NOMO-1 treated with dmso at 0.1 percent for 144 hours (cell line): Measurements from ENCODE around the gene OR51B4.
"Not testable (repeated sequence)": the region's sequence is repeated elsewhere in the genome, so short reads cannot be mapped to it uniquely, and the experiment has no call there.

ENCODE experiments used
- DNase-seq: peaks from one replicate; lab custom pipeline; 2025; ENCODE audit not compliant: unreplicated experiment; lab: John Stamatoyannopoulos, UW

OR51B4 gene

DNA sequence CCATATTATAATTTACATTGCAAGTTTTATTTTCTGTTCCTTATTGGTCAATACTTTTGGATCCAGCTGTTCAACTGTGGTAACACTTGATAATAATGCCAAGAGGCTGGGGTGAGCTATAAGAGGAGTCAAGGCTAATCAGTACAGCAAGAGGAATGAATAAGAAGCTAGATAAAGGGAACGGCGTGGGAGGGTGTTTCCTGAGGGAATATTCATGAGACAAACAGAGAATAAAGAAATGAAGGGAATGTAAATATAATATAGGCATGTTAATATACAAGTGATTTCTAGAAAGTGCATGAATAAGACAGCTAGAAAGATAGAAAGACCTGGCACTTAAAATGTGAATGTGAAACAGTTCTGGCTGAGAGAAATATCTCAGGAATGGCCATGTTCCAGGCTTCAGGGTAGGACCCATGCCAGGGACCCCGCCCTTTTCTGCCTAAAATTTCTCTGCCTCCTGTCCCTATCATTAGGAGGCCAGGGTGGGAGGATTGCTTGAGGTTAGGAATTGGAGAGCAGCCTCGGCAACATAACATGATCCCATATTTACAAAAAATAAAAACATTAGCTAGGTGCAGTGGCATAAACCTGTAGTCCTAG is 3.9 kb downstream of the OR51B4 start:
- no peak for DNase-seq

- DNase-seq, result not testable (repeated sequence)
Measured at GRCh38 chr11:5294342-5294995, 7.3 kb downstream of the OR51B4 start.

DNA sequence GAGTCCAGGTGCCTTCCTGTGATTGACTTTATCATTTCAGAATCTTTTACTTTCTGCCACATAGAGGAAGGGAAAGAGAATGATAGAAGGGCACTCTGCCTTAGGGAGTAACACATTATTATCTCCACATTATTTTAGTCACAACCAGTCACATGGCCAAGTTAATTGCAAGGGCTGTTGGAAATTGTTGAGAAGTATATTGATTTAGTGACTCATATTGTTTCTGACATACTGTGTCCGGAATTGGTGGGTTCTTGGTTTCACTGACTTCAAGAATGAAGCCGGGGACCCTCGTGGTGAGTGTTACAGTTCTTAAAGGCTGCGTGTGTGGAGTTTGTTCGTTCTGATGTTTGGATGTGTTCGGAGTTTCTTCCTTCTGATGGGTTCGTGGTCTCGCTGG is 8.7 kb downstream of the OR51B4 start:
- no peak for DNase-seq

DNA sequence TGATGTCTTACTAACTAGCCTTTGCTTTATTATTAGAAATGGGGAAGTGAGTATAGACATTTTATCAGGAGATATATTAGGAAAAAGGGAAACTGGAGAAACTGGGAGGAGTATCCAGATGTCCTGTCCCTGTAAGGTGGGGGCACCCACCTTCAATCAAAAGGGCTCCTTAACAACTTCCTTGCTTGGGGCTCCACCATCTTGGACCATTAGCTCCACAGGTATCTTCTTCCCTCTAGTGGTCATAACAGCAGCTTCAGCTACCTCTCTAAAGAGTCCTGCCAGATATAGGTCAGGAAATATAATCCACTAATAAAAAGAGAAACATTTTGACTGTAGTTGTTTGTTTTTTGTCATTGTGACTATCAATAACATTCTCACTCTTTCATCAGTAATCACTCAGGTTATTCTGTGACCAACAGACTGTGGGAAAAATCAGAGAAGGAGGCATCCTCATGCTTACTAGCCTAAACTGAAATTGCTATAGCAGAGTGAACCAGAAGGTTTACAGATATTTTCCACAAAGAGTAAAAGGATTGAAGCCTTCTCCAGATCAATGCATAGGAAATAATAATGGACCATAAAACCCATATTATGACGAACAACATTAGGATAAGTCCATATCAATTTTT is 10.4 kb downstream of the OR51B4 start:
- no peak for DNase-seq

DNA sequence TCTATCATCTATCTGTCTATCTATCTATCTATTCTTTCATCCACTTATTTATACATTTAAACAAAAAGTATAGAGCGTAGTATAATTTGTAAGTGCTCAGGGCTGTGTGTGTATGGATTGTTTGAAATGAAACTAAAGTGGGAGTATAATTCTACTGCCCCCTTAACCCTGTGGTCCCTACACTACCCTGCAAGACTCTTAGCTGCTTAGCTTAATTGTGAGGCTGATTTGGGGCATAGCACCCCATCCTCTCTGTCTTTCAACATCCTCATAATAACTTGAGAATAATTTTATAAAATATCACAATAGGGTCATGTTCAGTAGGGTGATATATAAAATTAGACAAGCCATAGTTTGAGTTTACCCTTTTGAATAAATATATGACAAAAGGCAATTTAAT is 11.6 kb downstream of the OR51B4 start:
- DNase-seq, result no peak

- no peak for DNase-seq
Measured at GRCh38 chr11:5289696-5290095, 12.1 kb downstream of the OR51B4 start.

DNA sequence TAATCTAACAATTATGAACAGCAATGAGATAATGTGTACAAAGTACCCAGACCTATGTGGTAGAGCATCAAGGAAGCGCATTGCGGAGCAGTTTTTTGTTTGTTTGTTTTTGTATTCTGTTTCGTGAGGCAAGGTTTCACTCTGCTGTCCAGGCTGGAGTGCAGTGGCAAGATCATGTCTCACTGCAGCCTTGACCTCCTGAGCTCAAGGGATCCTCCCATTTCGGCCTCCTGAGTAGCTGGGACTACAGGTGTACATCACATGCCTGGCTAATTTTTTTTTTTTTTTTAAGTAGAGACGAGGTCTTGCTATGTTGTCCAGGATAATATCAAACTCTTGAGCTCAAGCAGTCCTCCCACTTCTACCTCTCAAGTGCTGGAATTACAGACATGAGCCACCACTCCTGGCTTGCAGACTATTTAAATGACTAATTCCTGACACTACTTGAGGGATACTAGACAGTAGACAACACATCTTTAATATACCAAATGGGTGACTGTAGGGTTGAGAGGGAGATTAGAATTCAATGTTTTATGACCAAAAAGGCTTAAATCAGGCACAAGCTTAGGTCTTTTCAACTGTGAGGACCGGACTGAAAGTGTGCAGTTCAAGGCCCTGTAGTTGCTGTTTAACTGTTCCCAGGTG is 12.7 kb downstream of the OR51B4 start:
- no peak for DNase-seq

DNA sequence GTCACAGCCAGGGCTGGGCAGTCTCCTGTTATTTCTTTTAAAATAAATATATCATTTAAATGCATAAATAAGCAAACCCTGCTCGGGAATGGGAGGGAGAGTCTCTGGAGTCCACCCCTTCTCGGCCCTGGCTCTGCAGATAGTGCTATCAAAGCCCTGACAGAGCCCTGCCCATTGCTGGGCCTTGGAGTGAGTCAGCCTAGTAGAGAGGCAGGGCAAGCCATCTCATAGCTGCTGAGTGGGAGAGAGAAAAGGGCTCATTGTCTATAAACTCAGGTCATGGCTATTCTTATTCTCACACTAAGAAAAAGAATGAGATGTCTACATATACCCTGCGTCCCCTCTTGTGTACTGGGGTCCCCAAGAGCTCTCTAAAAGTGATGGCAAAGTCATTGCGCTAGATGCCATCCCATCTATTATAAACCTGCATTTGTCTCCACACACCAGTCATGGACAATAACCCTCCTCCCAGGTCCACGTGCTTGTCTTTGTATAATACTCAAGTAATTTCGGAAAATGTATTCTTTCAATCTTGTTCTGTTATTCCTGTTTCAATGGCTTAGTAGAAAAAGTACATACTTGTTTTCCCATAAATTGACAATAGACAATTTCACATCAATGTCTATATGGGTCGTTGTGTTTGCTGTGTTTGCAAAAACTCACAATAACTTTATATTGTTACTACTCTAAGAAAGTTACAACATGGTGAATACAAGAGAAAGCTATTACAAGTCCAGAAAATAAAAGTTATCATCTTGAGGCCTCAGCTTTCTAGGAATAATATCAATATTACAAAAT is 13.4 kb downstream of the OR51B4 start:
- DNase-seq, result no peak

DNA sequence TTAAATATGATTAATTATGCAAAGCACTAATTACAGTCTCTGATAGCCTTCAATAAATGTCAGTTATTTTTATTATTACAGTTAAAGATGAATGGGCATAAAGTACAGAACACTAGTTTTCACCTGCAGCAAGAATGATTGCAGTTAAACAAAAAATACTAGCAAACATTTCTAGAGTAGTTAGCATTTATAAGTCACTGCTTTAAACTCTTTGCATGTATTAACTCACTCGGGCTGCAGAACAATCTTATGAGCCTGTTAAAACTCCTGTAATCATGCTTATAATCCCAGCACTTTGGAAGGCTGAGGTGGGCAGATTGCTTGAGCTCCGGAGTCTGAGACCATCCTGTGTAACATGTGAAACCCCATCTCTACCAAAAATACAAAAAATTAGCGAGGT is 14.8 kb downstream of the OR51B4 start:
- DNase-seq, result no peak

GRCh38 chr11:5286351-5286750 is 15.4 kb downstream of the OR51B4 start:
- DNase-seq, result no peak

GRCh38 chr11:5285703-5286340 is 15.9 kb downstream of the OR51B4 start:
- DNase-seq, result no peak

DNA sequence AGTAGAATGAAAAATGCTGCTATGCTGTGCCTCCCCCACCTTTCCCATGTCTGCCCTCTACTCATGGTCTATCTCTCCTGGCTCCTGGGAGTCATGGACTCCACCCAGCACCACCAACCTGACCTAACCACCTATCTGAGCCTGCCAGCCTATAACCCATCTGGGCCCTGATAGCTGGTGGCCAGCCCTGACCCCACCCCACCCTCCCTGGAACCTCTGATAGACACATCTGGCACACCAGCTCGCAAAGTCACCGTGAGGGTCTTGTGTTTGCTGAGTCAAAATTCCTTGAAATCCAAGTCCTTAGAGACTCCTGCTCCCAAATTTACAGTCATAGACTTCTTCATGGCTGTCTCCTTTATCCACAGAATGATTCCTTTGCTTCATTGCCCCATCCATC is 17.1 kb downstream of the OR51B4 start:
- DNase-seq, result no peak

- no peak for DNase-seq
Measured at GRCh38 chr11:5283882-5284281, 17.9 kb downstream of the OR51B4 start.

DNA sequence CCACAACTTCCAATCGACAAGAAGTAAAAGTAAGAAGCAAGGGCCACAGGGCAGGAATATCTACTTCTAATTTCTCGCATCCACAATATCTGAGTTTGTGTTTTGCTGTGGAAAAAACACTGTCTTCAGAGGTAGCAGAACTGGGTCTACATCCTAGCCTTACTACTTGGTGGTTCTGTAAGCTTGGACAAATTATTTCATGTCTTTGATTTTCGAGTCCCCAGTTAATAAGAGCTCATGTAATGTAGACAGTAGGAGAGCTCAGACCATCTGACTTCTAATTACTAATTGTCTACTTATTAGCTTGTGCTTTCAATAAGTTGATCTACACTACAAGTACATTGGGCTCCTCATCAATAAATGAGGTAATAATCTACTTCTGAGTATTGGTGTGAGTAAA is 18.7 kb downstream of the OR51B4 start:
- DNase-seq, result no peak

DNA sequence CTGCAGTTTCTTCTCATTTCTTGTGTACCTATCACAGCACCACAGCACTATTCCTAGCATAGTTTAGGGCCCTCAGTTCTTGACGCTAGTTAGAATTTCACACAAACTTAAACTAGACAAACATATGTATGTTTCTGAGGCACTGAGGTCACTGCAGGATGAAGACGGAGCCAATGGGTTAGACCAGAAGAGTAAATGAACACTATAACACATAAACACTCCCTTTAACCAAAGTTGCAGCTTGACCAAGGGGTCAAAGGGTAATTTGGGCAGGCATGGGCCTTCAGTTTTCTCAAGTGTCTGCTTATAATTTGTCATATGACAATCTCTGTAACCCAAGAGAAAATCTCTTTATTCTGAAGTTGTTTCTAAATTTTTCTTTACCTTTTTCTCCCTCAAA is 19.1 kb downstream of the OR51B4 start:
- DNase-seq, result no peak

DNA sequence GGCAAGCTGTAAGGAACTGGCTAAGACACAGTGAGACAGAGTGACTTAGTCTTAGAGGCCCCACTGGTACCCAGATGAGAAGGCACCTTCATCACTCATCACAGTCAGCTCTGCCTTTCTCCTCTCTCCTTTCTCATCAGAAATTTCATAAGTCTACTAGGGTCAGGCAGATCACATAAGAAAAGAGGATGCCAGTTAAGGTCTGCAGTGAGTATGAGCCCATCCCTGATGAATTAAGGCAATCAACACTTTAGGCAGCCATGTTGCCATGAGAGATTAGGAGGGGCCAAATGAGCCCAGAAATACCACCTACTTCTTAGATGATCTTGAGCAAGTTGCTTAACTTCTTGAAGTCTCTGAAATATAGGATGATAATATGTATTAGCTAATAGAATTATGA is 20.1 kb downstream of the OR51B4 start:
- DNase-seq, result no peak

GRCh38 chr11:5280582-5281102 is 21.1 kb downstream of the OR51B4 start:
- DNase-seq, result peak; percentile 34

- DNase-seq, result no peak
Measured at GRCh38 chr11:5279471-5280090, 22.2 kb downstream of the OR51B4 start.

DNA sequence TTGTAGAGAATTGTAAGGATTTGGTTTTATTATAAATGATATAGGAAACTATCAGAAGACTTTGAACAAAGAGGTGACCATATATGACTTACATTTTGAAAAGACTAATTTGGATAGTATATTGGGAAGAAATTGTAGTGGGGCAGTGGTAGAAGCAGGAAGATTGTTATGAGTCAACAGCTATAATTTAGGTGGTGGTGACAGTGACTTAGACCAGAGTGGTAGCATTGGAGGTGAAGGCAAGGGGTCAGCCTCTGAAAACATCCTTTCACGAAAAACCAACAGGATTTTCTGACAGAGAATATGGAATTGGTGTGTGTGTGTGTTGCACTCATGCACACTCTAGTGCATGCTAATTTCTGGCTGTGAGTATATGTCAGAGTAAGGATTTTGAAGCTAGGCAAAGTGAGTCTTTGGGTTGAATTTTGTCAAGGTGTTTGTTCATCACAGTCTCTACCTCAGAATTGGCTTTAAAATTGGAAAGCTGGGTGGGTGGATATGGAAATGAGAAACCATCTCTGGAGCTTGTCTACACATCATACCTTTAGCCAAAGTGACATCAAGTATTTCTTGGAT is 23.9 kb downstream of the OR51B4 start:
- DNase-seq, result no peak

DNA sequence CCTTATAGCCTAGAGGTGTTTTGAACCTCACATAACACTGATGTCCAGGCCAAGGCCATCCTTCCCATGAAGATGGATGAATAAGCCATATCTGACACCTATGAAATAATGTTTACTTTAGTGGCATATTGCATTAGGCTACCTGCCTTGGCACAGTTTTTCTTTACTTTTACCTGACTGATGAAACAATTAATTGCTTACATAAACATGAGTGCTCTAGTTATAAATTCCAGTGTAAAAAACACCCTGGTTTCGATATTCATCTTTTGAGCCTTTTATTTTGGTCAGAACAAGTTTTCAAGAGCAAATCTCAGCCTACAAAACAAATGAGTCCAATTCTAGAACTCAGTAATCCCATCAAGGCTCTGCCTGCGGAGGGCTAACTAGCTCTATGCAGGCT is 25.0 kb downstream of the OR51B4 start:
- DNase-seq, result no peak
